Cardiac muscle cell (in vitro differentiated cells and primary cell): ENCODE results near the gene CBX4. TPM values are rescaled to one million over a fixed set of nuclear protein-coding genes. Genes with fewer than 3 reads are reported as not detected.

Experiments used
- polyA plus RNA-seq: library from polyadenylated mRNA; unstranded; fragments of >200 nt; fragmentation: Nextera tagmentation; extraction: Ambion mirVana; gene quantifications from 2 replicates; pipeline ENCODE4 v1.2.1, GENCODE V29; 2016
- total RNA-seq: library from RNA; depleted of rRNA; stranded (reverse); fragments of >200 nt; gene quantifications from 2 replicates; pipeline ENCODE4 v1.2.3, GENCODE V29; 2016

Gene CBX4
- total and polyA plus RNA-seq, 2 experiments from 2014 or later: 43.6 to 91.6 TPM

Other genes with a start within 250 kb of the CBX4 start
- 0.46 and 0.69 TPM in 2 replicates for gene RBFOX3, start 228.4 kb downstream of the CBX4 start, total RNA-seq
- 1.9 and 3.5 TPM in 2 replicates for gene RBFOX3, start 228.4 kb downstream of the CBX4 start, polyA plus RNA-seq
- gene ENPP7, start 108.5 kb downstream of the CBX4 start, total RNA-seq: not detected in 2 replicates
- gene ENPP7, start 108.5 kb downstream of the CBX4 start, polyA plus RNA-seq: not detected in 2 replicates
- 35.3 and 51.1 TPM in 2 replicates for gene CBX2, start 61.3 kb downstream of the CBX4 start, total RNA-seq
- 25.8 and 28.8 TPM in 2 replicates for gene CBX2, start 61.3 kb downstream of the CBX4 start, polyA plus RNA-seq
- gene CBX8, start 42.4 kb downstream of the CBX4 start, total RNA-seq: 16.7 and 20.3 TPM in 2 replicates
- 8.2 and 13.8 TPM in 2 replicates for gene CBX8, start 42.4 kb downstream of the CBX4 start, polyA plus RNA-seq
- gene TBC1D16, start 196.4 kb upstream of the CBX4 start, total RNA-seq: 30.3 and 37.5 TPM in 2 replicates
- 13.0 and 22.1 TPM in 2 replicates for gene TBC1D16, start 196.4 kb upstream of the CBX4 start, polyA plus RNA-seq
- gene CCDC40, start 197.2 kb upstream of the CBX4 start, total RNA-seq: 8.0 and 11.3 TPM in 2 replicates
- 12.2 and 16.0 TPM in 2 replicates for gene CCDC40, start 197.2 kb upstream of the CBX4 start, polyA plus RNA-seq